Middle frontal gyrus (tissue), 1 donor: ENCODE data around the gene CFAP99.

Experiments
- DNase-seq: peaks from one replicate; pipeline ENCODE4 v3.0.0-alpha.2; 2015; ENCODE audit warnings: low spot score; ENCODE audit errors: extremely low spot score

The CFAP99 gene

GRCh38 chr4:2390784-2391421, 27.9 kb upstream of the CFAP99 start:
- no peak for DNase-seq

GRCh38 chr4:2393353-2394270, 25.1 kb upstream of the CFAP99 start:
- DNase-seq = no peak

- no peak for DNase-seq
Measured at GRCh38 chr4:2394528-2394927, 24.2 kb upstream of the CFAP99 start.

- DNase-seq = no peak
Measured at GRCh38 chr4:2395038-2395437, 23.7 kb upstream of the CFAP99 start.

- DNase-seq = no peak
Measured at GRCh38 chr4:2395584-2395983, 23.2 kb upstream of the CFAP99 start.

- DNase-seq = no peak
Measured at GRCh38 chr4:2396781-2397368, 21.9 kb upstream of the CFAP99 start.

GRCh38 chr4:2397596-2398379, 21.0 kb upstream of the CFAP99 start:
- DNase-seq = no peak

- no peak for DNase-seq
Measured at GRCh38 chr4:2399216-2399615, 19.5 kb upstream of the CFAP99 start.

- DNase-seq = no peak
Measured at GRCh38 chr4:2399631-2400190, 19.0 kb upstream of the CFAP99 start.

GRCh38 chr4:2400841-2401609, 17.7 kb upstream of the CFAP99 start:
- no peak for DNase-seq

- no peak for DNase-seq
Measured at GRCh38 chr4:2401610-2401983, 17.2 kb upstream of the CFAP99 start.

- DNase-seq = no peak
Measured at GRCh38 chr4:2402048-2402842, 16.5 kb upstream of the CFAP99 start.

- no peak for DNase-seq
Measured at GRCh38 chr4:2402941-2403340, 15.8 kb upstream of the CFAP99 start.

- DNase-seq = no peak
Measured at GRCh38 chr4:2406406-2406805, 12.3 kb upstream of the CFAP99 start.

- DNase-seq = no peak
Measured at GRCh38 chr4:2406920-2407319, 11.8 kb upstream of the CFAP99 start.

- DNase-seq = no peak
Measured at GRCh38 chr4:2407991-2408342, 10.8 kb upstream of the CFAP99 start.

- DNase-seq = no peak
Measured at GRCh38 chr4:2408401-2408958, 10.3 kb upstream of the CFAP99 start.

GRCh38 chr4:2408976-2409375, 9.8 kb upstream of the CFAP99 start:
- DNase-seq = no peak

GRCh38 chr4:2409381-2409783, 9.4 kb upstream of the CFAP99 start:
- DNase-seq = no peak
